H9 (cell line): ENCODE data around the gene TMEM183A. TPM values are rescaled to one million over a fixed set of nuclear protein-coding genes. Genes with fewer than 3 reads are reported as not detected.

Source experiments
- DNase-seq: peaks from one replicate; pipeline ENCODE4 v3.0.0-alpha.2; 2017
- H2AFZ ChIP-seq: one replicate; pipeline ENCODE4 v1.6.1; 2013; ENCODE audit warnings: mild to moderate bottlenecking, low read length, control low read depth, moderate library complexity
- H2AK5ac ChIP-seq: 2 replicates; pipeline ENCODE4 v1.6.1; 2013; ENCODE audit warnings: low read length, control low read depth, mixed read lengths; ENCODE audit not compliant: insufficient read length
- H2BK120ac ChIP-seq: one replicate; pipeline ENCODE4 v1.6.1; 2013; ENCODE audit warnings: low read depth, mild to moderate bottlenecking, low read length, control low read depth, inconsistent platforms; ENCODE audit not compliant: poor library complexity, severe bottlenecking
- H2BK12ac ChIP-seq: 2 replicates; pipeline ENCODE4 v1.6.1; 2013; ENCODE audit warnings: low read length, control low read depth, mixed read lengths, low read depth; ENCODE audit not compliant: insufficient read length
- H2BK15ac ChIP-seq: 2 replicates; pipeline ENCODE4 v1.6.1; 2013; ENCODE audit warnings: low read depth, low read length, control low read depth
- H2BK20ac ChIP-seq: one replicate; pipeline ENCODE4 v1.6.1; 2013; ENCODE audit warnings: low read depth, mild to moderate bottlenecking, low read length, control low read depth, inconsistent platforms; ENCODE audit not compliant: poor library complexity, severe bottlenecking
- H2BK5ac ChIP-seq: 2 replicates; pipeline ENCODE4 v1.6.1; 2013; ENCODE audit warnings: low read length, control low read depth, mixed read lengths; ENCODE audit not compliant: insufficient read length
- H3K14ac ChIP-seq: 2 replicates; pipeline ENCODE4 v1.6.1; 2013; ENCODE audit warnings: low read length, control low read depth; ENCODE audit not compliant: insufficient read depth
- H3K18ac ChIP-seq: 2 replicates; pipeline ENCODE4 v1.6.1; 2013; ENCODE audit warnings: low read depth, mild to moderate bottlenecking, mixed read lengths, low read length, control low read depth; ENCODE audit not compliant: insufficient read length
- H3K23ac ChIP-seq: 2 replicates; pipeline ENCODE4 v1.6.1; 2013; ENCODE audit warnings: low read length, control low read depth, mixed read lengths, low read depth; ENCODE audit not compliant: insufficient read length
- H3K23me2 ChIP-seq: 2 replicates; pipeline ENCODE4 v1.6.1; 2013; ENCODE audit warnings: low read depth, mild to moderate bottlenecking, mixed read lengths, low read length, control low read depth; ENCODE audit not compliant: insufficient read length, poor library complexity, severe bottlenecking
- H3K27ac ChIP-seq: 2 replicates; pipeline ENCODE4 v1.5.1; 2013; ENCODE audit warnings: low read length, control low read depth, mixed read lengths, low read depth; ENCODE audit not compliant: insufficient read length
- H3K27me3 ChIP-seq: 2 replicates; pipeline ENCODE4 v1.6.1; 2013; ENCODE audit warnings: low read length, control low read depth, inconsistent platforms; ENCODE audit not compliant: insufficient read depth
- H3K4ac ChIP-seq: 2 replicates; pipeline ENCODE4 v1.6.1; 2013; ENCODE audit warnings: low read depth, mild to moderate bottlenecking, control low read depth, inconsistent platforms, low read length, moderate library complexity
- H3K4me1 ChIP-seq: 2 replicates; pipeline ENCODE4 v1.6.1; 2013; ENCODE audit warnings: low read length, control low read depth, inconsistent platforms; ENCODE audit not compliant: insufficient read depth
- H3K4me2 ChIP-seq: 2 replicates; pipeline ENCODE4 v1.6.1; 2013; ENCODE audit warnings: low read length, control low read depth, mixed read lengths; ENCODE audit not compliant: insufficient read length, insufficient read depth
- H3K56ac ChIP-seq: 2 replicates; pipeline ENCODE4 v1.6.1; 2013; ENCODE audit warnings: low read depth, mild to moderate bottlenecking, mixed read lengths, low read length, control low read depth; ENCODE audit not compliant: insufficient read length
- H3K79me1 ChIP-seq: 2 replicates; pipeline ENCODE4 v1.6.1; 2013; ENCODE audit warnings: low read depth, mild to moderate bottlenecking, moderate library complexity, low read length, control low read depth, inconsistent platforms; ENCODE audit not compliant: insufficient read depth, poor library complexity, severe bottlenecking
- H3K79me2 ChIP-seq: 2 replicates; pipeline ENCODE4 v1.6.1; 2013; ENCODE audit warnings: low read length, control low read depth, inconsistent platforms; ENCODE audit not compliant: insufficient read depth
- H3K9ac ChIP-seq: 2 replicates; pipeline ENCODE4 v1.6.1; 2013; ENCODE audit warnings: low read length, control low read depth, mixed read lengths; ENCODE audit not compliant: insufficient read length; ENCODE audit errors: extremely low read depth
- H3K9me3 ChIP-seq: one replicate; pipeline ENCODE4 v1.6.1; 2013; ENCODE audit warnings: low read depth, low read length, inconsistent platforms; ENCODE audit not compliant: control insufficient read depth
- H3T11ph ChIP-seq: one replicate; pipeline ENCODE4 v1.6.1; 2013; ENCODE audit warnings: mild to moderate bottlenecking, low read length, control low read depth, inconsistent platforms
- H4K20me1 ChIP-seq: one replicate; pipeline ENCODE4 v1.6.1; 2013; ENCODE audit not compliant: control insufficient read depth, insufficient read length, insufficient read depth
- H4K5ac ChIP-seq: 2 replicates; pipeline ENCODE4 v1.6.1; 2013; ENCODE audit warnings: low read depth, mild to moderate bottlenecking, mixed read lengths, low read length, control low read depth; ENCODE audit not compliant: insufficient read length
- H4K8ac ChIP-seq: replicated peaks from 2 replicates; pipeline ENCODE4 v1.6.1; 2013; ENCODE audit warnings: low read length, control low read depth, mixed read lengths, low read depth; ENCODE audit not compliant: insufficient read length
- H4K91ac ChIP-seq: 2 replicates; pipeline ENCODE4 v1.6.1; 2013; ENCODE audit warnings: low read depth, mild to moderate bottlenecking, moderate library complexity, mixed read lengths, low read length, control low read depth; ENCODE audit not compliant: insufficient read length
- H3K27ac Mint-ChIP-seq, 3 experiments: 2 replicates in 2 of 3; 3 replicates in 1 of 3; pipeline ENCODE4 v1.8.0; 2020 to 2021; ENCODE audit warnings: mixed read lengths in 3 of 3, mild to moderate bottlenecking in 1 of 3, moderate library complexity in 1 of 3
- H3K27me3 Mint-ChIP-seq: 2 replicates; pipeline ENCODE4 v1.8.0; 2021; ENCODE audit warnings: low read depth, mild to moderate bottlenecking, moderate library complexity, mixed read lengths
- H3K36me3 Mint-ChIP-seq, 3 experiments: 2 replicates in 2 of 3; 3 replicates in 1 of 3; pipeline ENCODE4 v1.8.0; 2020 to 2021; ENCODE audit warnings: low read depth in 3 of 3, mixed read lengths in 3 of 3; ENCODE audit not compliant: insufficient read depth in 1 of 3
- H3K4me1 Mint-ChIP-seq, 2 experiments: 2 replicates each; pipeline ENCODE4 v1.8.0; 2020; ENCODE audit warnings: mixed read lengths in 2 of 2
- H3K4me3 Mint-ChIP-seq, 2 experiments: 2 replicates in 1 of 2; 3 replicates in 1 of 2; pipeline ENCODE4 v1.8.0; 2020 to 2021; ENCODE audit warnings: mild to moderate bottlenecking in 2 of 2, mixed read lengths in 2 of 2, moderate library complexity in 1 of 2
- H3K9me3 Mint-ChIP-seq, 2 experiments: 2 replicates in 1 of 2; 3 replicates in 1 of 2; pipeline ENCODE4 v1.8.0; 2020; ENCODE audit warnings: mild to moderate bottlenecking in 2 of 2, mixed read lengths in 2 of 2, moderate library complexity in 1 of 2
- total RNA-seq: library from RNA; stranded (reverse); gene quantifications from 2 replicates; pipeline ENCODE4 v1.2.1, GENCODE V29; 2021
- TF ChIP-seq, protein P1 (sequence below): fragments of 200-600 bp; sonication (generic); conservative IDR thresholded peaks from 3 replicates; pipeline ENCODE4 v1.8.0; 2021; ENCODE audit warnings: antibody characterized with exemption, mild to moderate bottlenecking

TMEM183A gene
- total RNA-seq, 1 experiment from 2014 or later = 93.4 TPM

DNA sequence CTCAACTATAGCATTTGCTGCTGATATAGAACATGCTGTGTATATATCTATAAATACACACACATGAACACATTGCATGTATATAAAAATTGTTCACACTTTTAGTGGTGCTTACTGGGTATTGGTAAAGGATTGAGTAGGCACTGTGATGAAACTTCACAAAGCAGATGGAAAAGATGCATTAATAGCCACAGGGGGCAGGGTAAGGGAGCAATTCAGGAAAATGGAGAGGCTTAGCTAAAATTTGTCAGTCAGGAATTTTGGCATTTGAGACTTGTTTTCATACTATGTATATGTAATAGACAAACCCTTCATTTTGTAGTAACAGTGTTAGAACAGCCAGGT, 18.5 kb downstream of the TMEM183A start:
- no peaks in the 10 kb centered on the region for H3K9me3 ChIP-seq
- no peak overlapping the region for H4K8ac ChIP-seq
- peaks cover 31 to 47% (median 46%) of the 10 kb centered on the region in 3 experiments for H3K36me3 Mint-ChIP-seq
- H3K4ac ChIP-seq = no peak overlapping the region
- H3K56ac ChIP-seq = no peak overlapping the region
- no peak overlapping the region for H3K4me2 ChIP-seq
- no peak overlapping the region for H3K9ac ChIP-seq
- no peaks in the 10 kb centered on the region for H4K20me1 ChIP-seq
- no peak overlapping the region for H2BK5ac ChIP-seq
- H3K27ac ChIP-seq = no peak overlapping the region
- no peak overlapping the region for H2BK12ac ChIP-seq
- no peak overlapping the region for H2AK5ac ChIP-seq
- no peaks in the 10 kb centered on the region for H3K4me1 ChIP-seq
- H3K9me3 Mint-ChIP-seq = peaks cover 0 to 8% of the 10 kb centered on the region in 2 experiments; a peak in 1 of 5 replicates
- no peak overlapping the region for H3K14ac ChIP-seq
- no peak overlapping the region for H2BK120ac ChIP-seq
- peaks cover 18% of the 10 kb centered on the region in 2 experiments for H3K4me1 Mint-ChIP-seq
- no peak overlapping the region for H4K5ac ChIP-seq
- no peak overlapping the region for H2BK15ac ChIP-seq
- H3T11ph ChIP-seq = no peak overlapping the region
- TF ChIP-seq, protein P1, sequence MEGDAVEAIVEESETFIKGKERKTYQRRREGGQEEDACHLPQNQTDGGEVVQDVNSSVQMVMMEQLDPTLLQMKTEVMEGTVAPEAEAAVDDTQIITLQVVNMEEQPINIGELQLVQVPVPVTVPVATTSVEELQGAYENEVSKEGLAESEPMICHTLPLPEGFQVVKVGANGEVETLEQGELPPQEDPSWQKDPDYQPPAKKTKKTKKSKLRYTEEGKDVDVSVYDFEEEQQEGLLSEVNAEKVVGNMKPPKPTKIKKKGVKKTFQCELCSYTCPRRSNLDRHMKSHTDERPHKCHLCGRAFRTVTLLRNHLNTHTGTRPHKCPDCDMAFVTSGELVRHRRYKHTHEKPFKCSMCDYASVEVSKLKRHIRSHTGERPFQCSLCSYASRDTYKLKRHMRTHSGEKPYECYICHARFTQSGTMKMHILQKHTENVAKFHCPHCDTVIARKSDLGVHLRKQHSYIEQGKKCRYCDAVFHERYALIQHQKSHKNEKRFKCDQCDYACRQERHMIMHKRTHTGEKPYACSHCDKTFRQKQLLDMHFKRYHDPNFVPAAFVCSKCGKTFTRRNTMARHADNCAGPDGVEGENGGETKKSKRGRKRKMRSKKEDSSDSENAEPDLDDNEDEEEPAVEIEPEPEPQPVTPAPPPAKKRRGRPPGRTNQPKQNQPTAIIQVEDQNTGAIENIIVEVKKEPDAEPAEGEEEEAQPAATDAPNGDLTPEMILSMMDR = no peak
- H3K27me3 ChIP-seq = peaks cover 12% of the 10 kb centered on the region; the same call in 1 of the 2 replicates
- peaks cover 7% of the 10 kb centered on the region for H3K23me2 ChIP-seq
- no peak overlapping the region for H3K18ac ChIP-seq
- no peak overlapping the region for H4K91ac ChIP-seq
- DNase-seq = no peak
- H3K27ac Mint-ChIP-seq = 0 out of 7 replicates have a peak overlapping the region, but pooled peaks of 1 of the 3 experiments have one; percentile 0
- no peak overlapping the region for H2AFZ ChIP-seq
- no peaks in the 10 kb centered on the region for H3K79me1 ChIP-seq
- H3K23ac ChIP-seq = no peak overlapping the region
- H3K4me3 Mint-ChIP-seq = peak overlapping the region in 1 of 2 experiments; percentile 59; a peak in 3 of 5 replicates
- no peaks in the 10 kb centered on the region for H3K79me2 ChIP-seq
- no peak overlapping the region for H2BK20ac ChIP-seq
- peaks cover 38% of the 10 kb centered on the region for H3K27me3 Mint-ChIP-seq
